Measurements from ENCODE around the gene TGFA.
"Not testable (repeated sequence)": the region's sequence is repeated elsewhere in the genome, so short reads cannot be mapped to it uniquely, and the experiment has no call there.

TGFA gene

DNA sequence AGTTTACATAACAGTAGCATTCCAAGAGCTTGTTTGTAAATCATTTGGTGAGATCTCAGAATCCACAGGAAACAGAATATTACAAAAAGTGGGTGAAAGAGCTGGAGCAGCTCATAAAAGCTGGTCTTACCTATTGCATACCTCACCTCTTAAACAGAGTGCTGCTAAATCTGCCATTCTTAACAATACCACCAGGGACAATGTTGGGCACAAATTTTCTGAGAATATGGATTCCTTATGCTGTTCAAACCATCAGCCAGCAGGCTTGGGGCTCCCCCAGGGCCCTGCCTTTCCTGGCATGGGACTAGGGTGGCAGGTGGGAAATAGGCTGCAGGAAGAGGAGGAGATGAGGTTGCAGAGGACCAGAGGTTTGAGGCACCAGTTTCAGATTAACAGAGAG lies 55.6 kb downstream of the TGFA start:
- DNase-seq (ENCODE audit: low read depth): no peak

DNA sequence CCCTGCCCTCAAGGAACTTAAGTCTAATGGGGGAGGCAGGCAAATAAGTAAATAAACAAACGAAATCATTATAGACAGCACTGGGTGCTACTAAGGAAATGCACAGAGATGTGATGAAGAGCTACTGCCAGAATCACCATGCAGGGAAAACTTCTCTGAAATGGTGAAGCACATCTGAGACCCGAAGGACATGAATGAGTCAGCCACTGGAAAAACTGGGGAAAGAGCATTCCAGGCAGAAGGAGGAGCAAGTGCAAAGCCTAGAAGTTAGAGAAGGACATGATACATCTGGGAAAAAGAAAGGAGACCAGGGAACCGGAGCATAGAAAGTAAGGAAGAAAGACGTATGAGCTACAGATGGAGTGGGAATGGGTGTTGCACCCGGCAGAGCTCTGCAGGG lies 56.8 kb downstream of the TGFA start:
- DNase-seq (ENCODE audit: low read depth): no peak

DNA sequence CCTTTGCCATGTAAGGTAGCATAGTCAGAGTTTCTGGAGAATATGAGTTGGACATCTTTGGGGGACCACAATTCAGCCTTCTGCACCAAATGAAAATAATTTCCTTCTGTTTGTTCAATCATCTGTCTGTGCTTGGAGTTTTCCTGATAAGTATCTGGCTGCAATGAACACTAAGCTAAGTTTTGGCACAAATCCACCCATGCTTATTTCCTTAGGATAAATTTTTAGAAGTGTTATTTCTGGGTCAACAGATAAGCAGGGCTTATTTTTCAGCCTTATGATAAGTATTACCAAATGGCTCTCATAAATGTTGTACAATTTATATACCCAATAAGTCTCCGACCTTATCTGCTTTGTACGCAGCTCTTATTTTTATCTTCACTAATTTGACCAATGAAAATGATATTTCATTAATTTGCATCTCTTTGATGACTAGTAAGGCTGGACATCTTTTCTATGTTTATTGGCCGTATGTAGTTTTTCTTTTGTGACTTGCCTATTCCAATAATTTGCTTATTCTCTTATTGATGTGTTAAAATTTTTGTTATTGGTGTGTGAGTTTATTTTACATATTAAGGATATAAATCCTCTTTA lies 59.2 kb downstream of the TGFA start:
- no peak for DNase-seq (ENCODE audit: low read depth)

DNA sequence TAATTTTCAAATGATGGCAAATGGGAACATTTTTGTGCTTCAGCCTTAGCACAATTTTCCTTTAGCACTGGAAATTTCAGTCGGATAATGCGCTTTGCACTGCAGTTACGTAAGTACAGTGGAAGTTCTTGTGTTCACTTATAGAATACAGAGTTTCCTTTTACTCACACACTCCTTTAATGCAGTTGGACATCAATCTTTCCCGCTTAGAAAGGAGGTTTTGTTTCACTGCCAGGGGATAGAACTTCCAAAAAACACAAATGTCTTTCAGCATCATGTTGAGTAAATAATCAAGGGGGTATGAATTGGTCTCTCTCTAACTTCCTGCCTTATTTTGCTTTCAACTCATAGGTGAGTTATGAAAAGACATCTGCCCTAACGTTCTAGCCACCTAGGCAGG lies 63.2 kb downstream of the TGFA start:
- DNase-seq (ENCODE audit: low read depth): no peak

DNA sequence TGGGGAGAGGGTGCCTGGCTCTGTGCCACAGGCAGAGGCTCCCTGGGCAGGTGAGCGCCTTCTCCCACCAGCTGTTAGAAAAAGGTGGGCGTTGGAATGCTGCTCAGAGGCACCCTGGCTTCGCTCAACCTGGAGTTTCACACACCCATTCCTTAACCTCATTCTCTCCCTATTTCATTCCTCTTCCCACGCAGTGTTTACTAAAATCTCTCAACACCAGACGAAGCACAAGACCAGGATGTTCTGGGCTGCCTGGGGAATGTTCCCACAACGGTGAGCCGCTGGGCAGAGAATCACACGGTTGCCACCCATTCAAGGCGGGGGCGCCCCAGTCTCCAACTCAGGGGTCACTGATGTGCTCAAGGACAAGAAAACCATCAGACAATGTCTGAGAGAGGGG lies 64.5 kb downstream of the TGFA start:
- DNase-seq (ENCODE audit: low read depth): no peak

DNA sequence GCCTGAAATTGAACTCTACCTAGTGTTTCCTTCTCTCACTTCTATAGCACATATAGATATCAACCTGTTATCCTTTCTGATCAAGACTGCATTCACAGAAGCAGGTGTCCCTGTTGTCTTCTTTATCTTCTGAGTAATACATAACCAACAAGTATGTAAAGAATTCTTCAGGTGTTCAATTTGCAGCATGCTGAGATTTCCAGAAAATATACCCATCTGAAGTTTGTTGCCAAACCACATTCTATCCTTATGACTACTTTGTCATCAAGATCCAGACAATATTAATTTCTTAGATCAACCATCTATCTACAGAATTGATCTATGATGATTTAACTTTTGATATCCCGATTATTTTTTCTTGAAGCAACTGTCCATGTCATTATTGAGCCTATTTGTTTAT lies 69.5 kb downstream of the TGFA start:
- DNase-seq (ENCODE audit: low read depth): no peak

DNA sequence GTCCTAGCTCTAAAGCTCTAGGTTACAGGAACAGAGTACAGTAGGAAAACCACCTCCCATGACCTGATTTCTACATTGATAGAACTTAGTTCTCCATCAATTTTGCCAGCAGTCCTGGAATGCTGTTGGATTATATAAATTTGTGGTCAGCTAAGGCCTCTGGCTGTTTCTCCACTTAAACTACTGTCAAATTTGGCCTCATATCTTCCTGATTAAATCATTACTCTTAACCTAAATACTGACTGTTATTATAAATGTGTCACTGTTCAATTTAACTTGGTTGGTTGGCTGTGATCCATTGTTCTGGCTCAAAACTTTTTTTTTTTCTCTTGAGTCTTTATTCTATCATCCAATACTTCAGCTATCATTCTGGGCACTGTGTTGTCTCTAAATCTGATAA lies 71.2 kb downstream of the TGFA start:
- no peak for DNase-seq (ENCODE audit: low read depth)

DNA sequence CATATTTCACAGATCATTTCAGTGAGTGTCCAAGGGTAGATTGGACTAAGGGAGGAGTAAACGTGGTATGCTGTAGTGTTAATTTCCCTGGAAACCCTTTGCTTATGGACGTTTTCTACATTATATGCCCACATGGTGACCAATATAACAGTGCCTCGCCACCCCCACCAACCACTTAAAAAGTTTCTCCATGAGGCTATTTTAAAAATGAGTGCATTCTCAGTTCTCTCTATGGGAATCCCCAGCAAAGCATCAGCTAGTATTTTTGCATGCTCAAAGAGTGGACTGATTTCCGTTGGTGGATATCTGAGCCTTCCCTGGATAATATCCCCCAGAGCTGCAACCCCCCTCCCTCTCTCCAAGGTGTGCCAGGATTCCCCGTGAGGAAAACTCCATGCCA lies 73.2 kb downstream of the TGFA start:
- no peak for DNase-seq (ENCODE audit: low read depth)

DNA sequence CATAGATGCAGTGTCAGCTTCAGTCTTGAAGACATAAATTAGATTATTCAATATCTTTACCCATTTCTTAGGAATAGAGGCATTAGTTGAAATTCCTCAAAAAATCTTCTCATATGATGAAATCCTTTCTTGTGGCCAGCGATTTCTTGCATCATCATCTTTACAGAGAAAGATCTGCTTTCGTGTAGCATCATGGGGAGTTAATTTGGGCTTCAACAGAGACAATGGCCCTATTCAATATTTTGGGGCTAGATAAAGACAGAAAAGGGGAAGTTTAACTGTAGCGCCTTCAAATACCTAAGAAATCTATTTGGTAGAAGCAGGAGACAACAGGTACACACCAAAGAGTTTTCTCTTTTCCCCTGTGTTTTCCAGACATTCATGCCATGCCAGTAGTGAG lies 73.8 kb downstream of the TGFA start:
- no peak for DNase-seq (ENCODE audit: low read depth)

DNA sequence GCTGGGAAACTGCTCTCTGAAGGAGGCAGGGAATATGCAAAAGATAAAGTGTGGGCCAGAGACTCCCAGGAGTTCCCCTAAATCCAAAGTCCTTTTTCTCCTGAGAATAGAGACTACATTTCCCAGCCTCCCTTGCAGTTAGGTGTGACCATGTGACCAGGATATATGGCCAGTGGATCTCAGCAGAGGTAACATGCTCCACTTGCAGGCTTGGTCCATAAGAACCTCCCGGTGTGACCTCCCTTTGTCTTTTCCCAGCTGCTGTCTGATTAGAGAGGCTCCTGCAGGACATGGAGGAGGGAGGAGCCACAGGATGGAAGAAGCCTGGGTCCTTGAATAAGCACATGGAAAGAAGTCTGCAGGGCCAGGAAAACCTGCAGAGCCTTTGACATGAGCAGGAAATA lies 76.2 kb downstream of the TGFA start:
- DNase-seq (ENCODE audit: low read depth): no peak

DNA sequence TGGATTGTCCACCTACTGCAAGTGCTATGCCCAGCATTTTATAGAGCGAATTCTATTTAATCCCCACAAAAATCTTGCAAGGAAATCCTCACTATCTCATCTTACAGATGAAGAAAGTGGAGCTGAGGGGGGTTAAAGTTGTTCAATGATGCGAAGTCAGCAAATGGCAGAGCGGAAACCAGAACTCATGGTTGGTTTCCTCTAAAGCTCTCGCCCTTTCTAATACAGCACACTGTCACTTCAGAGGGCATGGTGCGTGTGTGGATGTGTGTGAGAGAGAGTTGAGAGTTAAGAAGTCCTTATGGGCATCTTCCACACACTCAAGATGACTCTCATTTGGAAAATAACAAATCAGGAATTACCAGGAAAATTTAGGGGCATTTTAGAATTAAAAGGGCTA lies 78.4 kb downstream of the TGFA start:
- no peak for DNase-seq (ENCODE audit: low read depth)

DNA sequence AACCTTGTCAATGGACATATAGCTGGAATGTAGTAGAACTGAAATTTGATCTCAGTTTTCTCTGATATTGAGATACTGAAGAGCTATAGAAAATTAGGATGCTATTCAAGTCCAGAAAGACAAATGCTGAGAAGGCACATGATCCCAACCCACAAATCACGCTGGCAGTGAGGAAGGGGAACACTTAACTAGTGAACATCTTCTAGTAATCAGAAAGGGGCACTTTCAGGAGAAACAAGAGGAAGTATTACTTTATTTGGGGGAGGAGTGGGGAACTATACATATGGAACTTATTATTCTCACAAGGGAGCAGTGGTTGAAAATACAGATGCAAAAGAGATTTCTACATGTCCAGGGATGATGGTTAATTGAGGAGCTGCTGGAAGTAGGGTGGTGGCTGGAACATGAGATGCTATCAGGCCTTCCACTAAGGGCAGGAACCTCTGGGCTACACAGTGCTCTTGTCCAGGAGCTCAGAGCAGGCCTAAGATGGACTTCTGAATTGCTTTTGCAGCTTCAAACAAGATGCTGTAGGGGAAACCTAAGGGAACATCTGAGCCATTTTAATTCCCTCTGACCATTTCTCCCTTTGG lies 79.3 kb downstream of the TGFA start:
- DNase-seq (ENCODE audit: low read depth): no peak

DNA sequence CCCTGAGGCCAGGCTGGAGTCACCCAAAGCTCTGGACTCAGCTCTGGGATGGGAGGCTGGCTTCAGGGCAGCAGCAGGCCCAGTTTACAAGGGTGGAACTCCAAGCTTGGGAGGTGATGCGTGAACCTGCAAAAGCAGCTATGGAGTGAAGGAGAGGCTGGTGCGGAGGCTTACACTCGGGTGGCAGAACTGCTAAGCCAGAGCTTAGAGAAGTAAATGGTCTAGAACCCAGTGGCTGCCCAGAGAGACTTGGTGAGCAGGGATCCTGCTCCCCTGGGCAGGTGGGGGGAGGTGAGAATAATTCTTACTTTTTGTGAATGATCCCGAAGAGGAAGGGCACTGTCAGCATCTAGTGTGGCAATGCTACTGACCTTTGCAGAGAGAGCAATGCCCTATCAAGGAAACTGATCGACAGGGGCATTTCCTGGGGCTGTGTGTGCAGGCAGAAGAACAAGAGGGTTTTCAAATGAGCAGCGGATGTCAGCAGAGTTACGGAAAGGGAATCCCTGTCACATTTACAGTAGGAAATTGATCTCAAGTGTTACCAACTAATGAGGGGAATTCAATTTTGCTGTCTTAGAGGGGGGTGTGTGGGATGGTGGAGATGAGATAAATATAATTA lies 80.4 kb downstream of the TGFA start:
- no peak for DNase-seq (ENCODE audit: low read depth)

DNA sequence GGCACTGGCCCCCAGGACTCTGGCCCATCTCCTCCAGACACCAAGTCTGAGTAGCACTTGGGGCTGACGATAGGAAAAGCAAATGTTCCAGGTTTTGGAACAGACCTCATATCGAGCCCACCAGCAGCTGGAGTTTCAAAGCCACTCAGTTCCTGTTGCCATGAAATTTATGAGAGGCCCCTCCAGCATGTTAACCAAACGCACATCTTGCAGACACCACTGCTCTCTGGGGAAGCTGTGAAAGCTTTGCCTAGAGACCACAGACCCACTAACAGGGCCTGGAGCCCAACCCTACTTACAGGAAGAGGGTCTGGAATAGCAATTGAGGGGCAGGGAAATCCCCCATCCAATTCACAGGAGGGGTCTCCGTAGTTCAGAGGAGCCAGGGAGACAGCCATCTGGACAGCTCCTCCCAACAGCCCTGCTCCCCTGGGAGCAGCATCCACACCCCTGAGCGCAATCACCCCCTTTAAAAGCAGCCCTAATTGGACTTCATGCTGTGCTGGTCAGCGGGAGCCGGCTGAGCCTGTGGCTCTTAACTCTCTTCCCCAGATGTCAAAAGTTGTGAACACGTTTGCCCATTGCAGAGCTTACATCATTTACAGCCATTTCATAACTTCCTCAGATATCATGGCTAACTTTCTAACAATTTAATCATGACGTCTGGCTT lies 81.3 kb downstream of the TGFA start:
- DNase-seq (ENCODE audit: low read depth): no peak

DNA sequence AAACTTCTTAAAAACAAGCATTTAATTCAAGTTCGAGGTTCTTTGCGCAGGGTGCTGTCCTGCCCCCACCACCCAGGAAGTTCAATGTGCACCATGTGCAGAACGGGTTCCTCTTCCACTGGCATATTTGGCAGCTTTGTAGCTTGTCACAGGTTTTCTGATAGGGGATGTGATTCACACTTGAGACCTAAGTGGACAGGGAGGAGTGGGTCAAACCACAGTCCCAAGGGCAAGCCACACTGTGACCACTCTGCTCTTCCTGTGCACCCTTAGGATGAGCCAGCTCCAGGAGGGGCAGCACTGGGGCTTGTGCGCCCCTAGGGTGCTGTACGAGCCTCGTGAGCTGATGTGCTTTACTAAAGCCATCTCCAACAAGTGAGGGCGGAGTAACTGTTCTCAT lies 82.5 kb downstream of the TGFA start:
- no peak for DNase-seq (ENCODE audit: low read depth)

DNA sequence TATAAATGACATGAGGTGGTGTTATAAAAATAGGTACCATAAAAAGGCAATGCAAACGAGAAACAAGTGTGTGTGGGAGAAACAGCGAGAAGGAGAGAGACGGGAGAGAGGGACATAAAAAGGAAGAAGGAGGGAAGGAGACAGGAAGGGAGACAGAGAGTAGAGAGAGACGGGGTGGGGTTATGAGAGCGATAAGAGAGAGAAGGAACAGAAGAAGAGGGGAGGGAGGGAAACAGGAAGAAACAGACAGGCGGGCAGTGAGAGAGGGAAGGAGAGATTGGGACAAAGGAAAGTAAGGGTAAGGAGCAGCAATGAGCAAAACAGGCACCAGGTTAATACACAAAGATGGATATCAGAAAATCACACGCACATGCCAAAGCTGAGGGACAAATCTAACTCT lies 83.7 kb downstream of the TGFA start:
- DNase-seq (ENCODE audit: low read depth): no peak

DNA sequence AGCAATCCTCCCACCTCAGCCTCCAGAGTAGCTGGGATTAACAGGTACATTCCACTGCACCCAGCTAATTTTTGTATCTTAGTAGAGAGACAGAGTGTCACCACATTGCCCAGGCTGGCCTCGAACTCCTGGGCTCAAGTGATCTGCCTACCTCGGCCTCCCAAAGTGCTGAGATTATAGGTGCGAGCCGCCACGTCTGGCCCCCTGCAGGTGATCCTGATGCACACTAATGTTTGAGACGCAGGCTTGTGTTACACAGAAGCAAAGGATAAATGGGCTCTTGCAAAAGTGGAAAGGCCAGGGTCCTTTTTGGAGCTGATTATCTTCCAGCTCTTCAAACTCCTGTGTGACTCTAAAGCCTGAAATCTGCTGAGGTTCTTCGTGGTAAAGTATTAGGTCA lies 84.2 kb downstream of the TGFA start:
- no peak for DNase-seq (ENCODE audit: low read depth)

DNA sequence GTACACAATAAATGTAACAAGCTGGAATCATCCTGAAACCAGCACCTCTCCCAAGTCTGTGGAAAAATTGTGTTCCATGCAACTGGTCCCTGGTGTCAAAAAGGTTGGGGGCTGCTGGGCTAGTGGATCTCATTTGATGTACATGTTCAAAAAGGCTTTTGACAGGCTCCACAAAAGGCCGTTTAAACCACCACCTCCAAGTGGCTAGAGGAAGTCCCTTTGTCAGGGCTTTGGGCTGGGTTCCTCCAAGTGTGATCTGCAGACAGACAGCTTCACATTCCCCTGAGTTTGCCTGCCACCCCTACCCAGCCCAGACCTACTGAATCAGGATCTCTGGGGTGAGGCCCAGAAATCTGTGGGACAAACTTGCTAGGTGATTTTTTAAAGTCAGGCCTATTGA lies 84.7 kb downstream of the TGFA start:
- DNase-seq (ENCODE audit: low read depth): no peak

DNA sequence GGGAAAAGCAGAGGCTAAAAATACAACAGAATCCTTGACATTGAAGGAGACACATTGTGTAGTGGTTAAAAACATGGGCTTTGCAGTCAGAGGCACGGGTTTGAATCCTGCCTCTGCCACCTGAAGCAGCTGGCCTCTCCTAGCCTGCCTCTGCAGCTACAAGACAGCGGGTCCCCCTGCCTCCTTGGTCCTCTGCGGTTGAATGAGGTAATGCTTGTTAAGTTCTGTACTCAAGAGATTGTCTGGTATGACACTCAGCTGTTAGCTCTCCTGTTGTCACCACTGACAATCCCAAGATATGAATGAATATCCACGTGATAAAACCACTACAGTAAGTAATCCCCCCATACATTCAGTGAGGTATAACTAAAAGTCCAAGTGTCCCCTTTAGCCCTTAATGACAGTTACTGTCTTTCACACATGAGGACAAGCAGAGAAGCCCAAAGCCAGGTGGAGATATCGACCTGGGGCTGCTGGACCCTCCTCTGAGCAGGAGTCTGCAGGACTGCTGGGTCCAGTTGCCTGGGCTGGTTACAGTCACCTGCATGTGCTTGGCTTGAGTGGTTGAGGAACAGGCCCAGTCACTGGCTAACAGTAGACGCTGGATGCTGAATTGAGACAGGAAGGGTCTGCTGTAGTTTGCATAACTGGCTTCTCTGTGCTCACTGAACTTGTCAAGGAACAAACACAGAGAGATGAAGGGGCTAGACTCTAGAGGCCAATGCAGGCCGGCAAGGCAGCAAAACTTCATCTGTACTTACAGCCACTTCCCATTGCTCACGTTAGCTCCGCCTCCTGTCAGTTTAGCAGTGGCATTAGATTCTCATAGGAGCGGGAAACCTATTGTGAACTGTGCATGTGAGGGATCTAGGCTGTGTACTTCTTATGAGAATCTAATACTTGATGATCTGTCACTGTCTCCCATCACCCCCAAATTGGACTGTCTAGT lies 85.5 kb downstream of the TGFA start:
- DNase-seq (ENCODE audit: low read depth): no peak

DNA sequence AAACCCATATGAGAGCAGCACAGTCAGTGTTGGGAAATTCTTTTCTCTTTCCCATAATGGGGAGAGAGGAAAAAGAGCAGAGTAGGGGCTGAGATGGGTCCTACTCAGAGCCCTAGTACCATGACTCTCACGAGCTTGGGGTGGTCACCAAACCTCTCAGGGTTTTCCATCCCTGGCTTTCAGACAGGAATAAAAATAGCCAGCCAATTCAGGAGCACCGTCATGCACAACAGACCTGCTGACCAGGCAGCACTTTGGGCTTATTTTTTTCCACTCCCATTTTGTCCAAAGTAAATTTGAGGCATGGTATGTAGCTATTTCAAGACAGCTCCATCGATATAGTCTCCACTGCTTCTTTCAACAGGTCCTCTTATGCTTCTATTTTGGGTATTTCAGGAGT lies 86.4 kb downstream of the TGFA start:
- DNase-seq (ENCODE audit: low read depth): no peak

DNA sequence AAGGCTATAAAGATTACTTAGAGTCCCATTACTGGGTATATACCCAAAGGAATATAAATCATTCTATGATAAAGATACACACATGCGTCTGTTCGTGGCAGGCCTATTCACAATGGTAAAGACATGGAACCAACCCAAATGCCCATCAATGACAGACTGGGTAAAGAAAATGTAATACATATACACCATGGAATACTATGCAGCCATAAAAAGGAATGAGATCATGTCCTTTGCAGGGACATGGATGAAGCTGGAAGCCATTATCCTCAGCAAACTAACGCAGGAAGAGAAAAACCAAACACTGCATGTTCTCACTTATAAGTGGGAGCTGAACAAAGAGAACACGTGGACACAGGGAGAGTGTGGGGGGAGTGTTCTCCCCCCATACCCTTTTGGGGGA lies 87.0 kb downstream of the TGFA start:
- not testable (repeated sequence) for DNase-seq (ENCODE audit: low read depth)

DNA sequence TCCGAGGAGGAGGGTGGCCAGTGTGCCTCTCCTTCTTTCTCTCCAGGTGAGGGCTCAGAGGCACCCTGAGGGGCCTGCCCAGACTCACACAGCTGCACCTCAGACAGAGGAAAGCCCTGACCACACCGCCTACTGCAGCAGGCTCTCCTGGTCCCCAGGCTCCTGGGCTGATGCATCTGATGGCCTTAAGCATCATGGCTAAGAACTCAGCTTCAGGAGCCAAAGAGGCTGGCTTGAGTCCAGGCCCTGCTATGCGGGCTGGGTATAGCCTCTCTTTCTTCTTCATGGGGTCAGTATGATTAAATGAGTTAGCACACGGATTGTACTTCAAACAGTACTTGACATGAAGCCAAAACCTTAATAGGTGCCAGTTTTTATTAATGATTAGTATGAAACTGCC lies 89.6 kb downstream of the TGFA start:
- no peak for DNase-seq (ENCODE audit: low read depth)

Data from activated T-cell treated with anti-CD3 and anti-CD28 coated beads for 1 hour (primary cell).